Erythroblast (primary cell): ENCODE data around the gene AP4B1.

ENCODE experiments used
- GATA1 ChIP-seq: IDR thresholded peaks from 2 replicates; pipeline ENCODE4 v1.6.1; 2011; ENCODE audit warnings: low read depth, mild to moderate bottlenecking, control low read depth, low read length, moderate library complexity
- POLR2A ChIP-seq: IDR thresholded peaks from 2 replicates; pipeline ENCODE4 v1.6.1; 2011; ENCODE audit warnings: mild to moderate bottlenecking, low read length

- TF ChIP-seq POLR2A = no peak
- no peak for TF ChIP-seq GATA1
These were observed 316 bp downstream of the AP4B1 start for GRCh38 chr1:113904293-113904673.
